Measurements from ENCODE around the gene MINK1.
A peak's percentile ranks its signal among the peaks of the same experiment; 100 is the strongest.
"Not testable (repeated sequence)": the region's sequence is repeated elsewhere in the genome, so short reads cannot be mapped to it uniquely, and the experiment has no call there.

The MINK1 gene

GRCh38 chr17:4900231-4901107 lies 67.3 kb downstream of the MINK1 start:
- DNase-seq, result no peak

- no peak for DNase-seq
Measured at GRCh38 chr17:4901108-4901647, 68.0 kb downstream of the MINK1 start.

GRCh38 chr17:4901648-4902344 lies 68.7 kb downstream of the MINK1 start:
- no peak for DNase-seq

- no peak for DNase-seq
Measured at GRCh38 chr17:4902540-4902939, 69.4 kb downstream of the MINK1 start.

- DNase-seq, result peak; percentile 84
Measured at GRCh38 chr17:4903051-4903818, 70.1 kb downstream of the MINK1 start, which contains the start of gene CHRNE. TSS of gene CHRNE (minus strand) at chr17:4903098. CDS start at chr17:4903063, 35 bp downstream.

- not testable (repeated sequence) for DNase-seq
Measured at GRCh38 chr17:4906642-4907041, 73.5 kb downstream of the MINK1 start.

GRCh38 chr17:4908301-4908700 lies 75.2 kb downstream of the MINK1 start:
- DNase-seq, result peak; percentile 86

- peak; percentile 88 for DNase-seq
Measured at GRCh38 chr17:4908711-4909496, 75.8 kb downstream of the MINK1 start.

GRCh38 chr17:4913994-4914393 lies 80.9 kb downstream of the MINK1 start:
- no peak for DNase-seq

GRCh38 chr17:4914551-4914950 lies 81.4 kb downstream of the MINK1 start:
- DNase-seq, result not testable (repeated sequence)

- DNase-seq, result no peak
Measured at GRCh38 chr17:4919511-4920047, 86.4 kb downstream of the MINK1 start.

- DNase-seq, result no peak
Measured at GRCh38 chr17:4920351-4921048, 87.4 kb downstream of the MINK1 start.

- DNase-seq, result no peak
Measured at GRCh38 chr17:4921320-4921719, 88.2 kb downstream of the MINK1 start.

- DNase-seq, result not testable (repeated sequence)
Measured at GRCh38 chr17:4926577-4927335, 93.6 kb downstream of the MINK1 start.

GRCh38 chr17:4928881-4929280 lies 95.7 kb downstream of the MINK1 start:
- no peak for DNase-seq

GRCh38 chr17:4931963-4932362 lies 98.8 kb downstream of the MINK1 start, which contains the start of gene GP1BA:
TSS of gene GP1BA (plus strand) at chr17:4932277. CDS start at chr17:4932605, 328 bp downstream.
- no peak for DNase-seq

- DNase-seq, result no peak
Measured at GRCh38 chr17:4932756-4933155, 99.6 kb downstream of the MINK1 start.

GRCh38 chr17:4933646-4934045 lies 100.5 kb downstream of the MINK1 start:
- DNase-seq, result no peak

- peak; percentile 47 for DNase-seq
Measured at GRCh38 chr17:4934173-4934979, 101.2 kb downstream of the MINK1 start.

Measured in NCI-H146 (cell line).